Measurements from ENCODE around the gene CERS6.
"Not testable (repeated sequence)": the region's sequence is repeated elsewhere in the genome, so short reads cannot be mapped to it uniquely, and the experiment has no call there.

The CERS6 gene, protein sequence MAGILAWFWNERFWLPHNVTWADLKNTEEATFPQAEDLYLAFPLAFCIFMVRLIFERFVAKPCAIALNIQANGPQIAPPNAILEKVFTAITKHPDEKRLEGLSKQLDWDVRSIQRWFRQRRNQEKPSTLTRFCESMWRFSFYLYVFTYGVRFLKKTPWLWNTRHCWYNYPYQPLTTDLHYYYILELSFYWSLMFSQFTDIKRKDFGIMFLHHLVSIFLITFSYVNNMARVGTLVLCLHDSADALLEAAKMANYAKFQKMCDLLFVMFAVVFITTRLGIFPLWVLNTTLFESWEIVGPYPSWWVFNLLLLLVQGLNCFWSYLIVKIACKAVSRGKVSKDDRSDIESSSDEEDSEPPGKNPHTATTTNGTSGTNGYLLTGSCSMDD

GRCh38 chr2:168455645-168456520, at the start of gene CERS6:
Gene CERS6, plus strand, starts transcription at chr2:168456272. Its CDS starts 177 bp downstream, at chr2:168456449.
- peak; percentile 94 for DNase-seq

GRCh38 chr2:168412301-168412700, 43.8 kb upstream of the CERS6 start:
- not testable (repeated sequence) for DNase-seq

GRCh38 chr2:168413101-168413500, 43.0 kb upstream of the CERS6 start:
- DNase-seq, result not testable (repeated sequence)

DNA sequence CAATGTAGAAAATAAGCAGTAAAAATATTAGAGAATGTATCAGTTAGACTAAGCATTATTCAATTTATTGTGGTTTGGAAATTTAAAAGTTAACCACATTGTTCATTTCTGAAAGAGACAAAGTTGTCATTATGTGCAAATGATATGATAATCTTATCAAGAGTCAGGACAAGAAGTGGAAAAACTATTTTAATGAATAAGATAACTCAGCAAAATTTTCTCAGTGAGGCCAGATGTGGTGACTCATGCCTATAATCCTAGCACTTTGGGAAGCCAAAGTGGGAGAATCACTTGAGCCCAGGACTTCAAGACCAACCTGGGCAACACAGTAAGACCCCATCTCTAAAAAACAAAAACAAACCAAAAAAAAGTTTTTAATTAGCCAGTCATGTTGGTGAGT, 39.5 kb upstream of the CERS6 start:
- DNase-seq, result no peak

DNA sequence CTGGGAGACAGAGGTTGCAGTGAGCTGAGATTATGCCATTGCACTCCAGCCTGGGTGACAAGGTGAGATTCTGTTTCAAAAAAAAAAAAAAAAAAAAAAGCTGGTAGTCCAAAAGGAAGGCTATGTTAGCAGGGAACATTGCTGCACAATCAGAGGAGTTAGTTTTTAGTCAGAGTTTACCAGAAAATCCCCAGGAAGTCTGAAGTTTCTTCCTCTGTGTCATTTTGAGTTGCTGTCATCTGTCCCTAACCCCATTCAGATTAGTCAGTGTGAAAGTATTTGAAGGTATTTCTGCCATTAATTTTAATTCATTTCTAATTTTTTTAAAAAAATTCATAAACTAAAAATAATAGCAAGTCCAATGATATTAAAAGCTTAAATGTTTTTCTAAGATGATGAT, 33.5 kb upstream of the CERS6 start:
- DNase-seq, result no peak

DNA sequence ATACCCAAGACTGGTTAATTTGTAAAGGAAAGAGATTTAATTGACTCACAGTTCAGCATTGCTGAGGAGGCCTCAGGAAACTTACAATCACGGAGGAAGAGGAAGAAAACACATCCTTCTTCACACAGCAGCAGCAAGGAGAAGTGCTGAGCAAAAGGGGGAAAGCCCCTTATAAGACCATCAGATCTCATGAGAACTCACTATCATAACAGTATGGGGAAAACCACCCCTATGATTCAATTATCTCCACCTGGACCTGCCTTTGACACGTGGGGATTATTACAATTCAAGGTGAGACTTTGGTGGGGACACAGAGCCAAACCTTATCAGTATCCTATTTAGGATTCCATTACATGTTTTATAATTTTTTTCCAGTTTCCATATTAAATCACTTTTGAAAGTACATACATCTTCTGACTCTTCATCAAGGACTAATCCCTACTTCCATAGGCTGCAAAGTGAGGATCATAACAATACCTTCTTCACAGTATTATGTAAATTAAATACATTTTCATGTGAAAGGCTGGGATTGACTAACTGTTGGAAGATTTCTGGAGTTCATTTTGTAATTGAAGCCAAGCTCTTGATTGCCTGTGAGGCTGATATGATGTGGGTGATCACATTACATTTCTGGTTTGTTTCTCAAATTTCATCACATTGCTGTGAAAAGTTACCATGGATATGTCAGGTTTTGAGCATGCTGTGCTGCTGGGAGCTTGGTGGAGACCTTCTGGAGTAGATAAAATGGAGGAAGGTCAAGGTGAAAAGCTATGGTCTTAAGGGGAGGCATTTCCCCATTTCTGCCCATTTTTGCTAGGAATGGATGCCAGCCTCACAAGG, 31.7 kb upstream of the CERS6 start:
- DNase-seq, result no peak

DNA sequence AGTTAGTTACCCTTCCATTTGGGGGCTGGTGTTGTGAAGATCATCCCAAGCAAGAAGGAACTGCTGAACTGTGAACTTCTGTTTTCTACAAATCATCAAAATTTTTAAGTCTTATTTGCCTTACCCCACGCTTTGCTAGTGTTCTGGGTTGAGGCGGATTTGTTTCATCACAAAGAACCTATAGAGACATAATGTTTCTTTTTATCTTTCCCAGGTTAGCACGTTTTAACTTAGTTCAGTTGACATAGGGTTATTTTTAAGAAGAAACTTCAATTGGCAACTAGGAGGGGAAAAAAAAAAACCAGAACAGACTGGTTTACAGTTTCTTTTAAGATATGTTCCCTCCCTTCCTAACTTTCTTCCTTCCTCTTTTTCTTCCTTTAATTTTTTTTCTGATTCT, 31.1 kb upstream of the CERS6 start:
- no peak for DNase-seq

GRCh38 chr2:168426861-168427260, 29.2 kb upstream of the CERS6 start:
- no peak for DNase-seq

- DNase-seq, result no peak
These were observed 28.6 kb upstream of the CERS6 start for GRCh38 chr2:168427451-168427850.

DNA sequence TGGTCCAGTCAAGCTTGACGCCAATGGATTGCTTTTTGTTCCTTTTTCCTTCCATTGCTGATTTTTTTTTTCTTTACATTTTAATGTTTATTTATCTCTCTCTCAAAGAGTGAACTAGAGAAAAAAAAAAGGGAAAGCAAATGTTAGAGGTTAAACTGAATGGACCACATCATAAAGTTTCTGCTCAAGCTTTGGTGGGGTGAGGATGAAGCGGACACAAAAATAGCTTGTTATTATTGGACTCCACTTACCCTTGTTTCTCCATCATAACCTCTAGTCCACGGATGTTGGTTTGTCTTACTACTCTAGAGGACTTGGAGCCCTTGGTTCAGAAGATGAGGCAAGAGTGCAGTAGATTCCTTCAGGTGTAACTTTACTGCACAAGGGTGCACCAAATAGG, 27.6 kb upstream of the CERS6 start:
- no peak for DNase-seq

- DNase-seq, result no peak
These were observed 26.1 kb upstream of the CERS6 start for GRCh38 chr2:168429988-168430387.

DNA sequence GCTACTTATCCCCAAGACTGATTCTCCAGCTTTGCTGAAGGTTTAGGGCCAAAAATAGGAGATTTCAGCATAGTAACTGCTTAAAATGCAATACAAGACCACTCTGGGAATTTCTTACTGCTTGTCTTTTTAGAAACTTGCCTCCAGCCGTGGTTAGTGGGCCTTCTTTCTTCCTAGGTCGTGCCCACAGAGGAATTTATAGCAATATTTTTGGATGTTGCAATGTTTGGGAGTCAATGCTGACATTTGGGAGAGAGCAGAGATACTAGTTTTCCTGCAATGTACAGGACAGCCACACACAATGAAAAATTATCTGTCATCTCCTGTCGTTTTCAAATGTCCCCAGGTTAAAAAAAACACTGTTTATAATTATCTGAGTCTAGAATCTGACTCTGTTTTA, 25.6 kb upstream of the CERS6 start:
- no peak for DNase-seq

DNA sequence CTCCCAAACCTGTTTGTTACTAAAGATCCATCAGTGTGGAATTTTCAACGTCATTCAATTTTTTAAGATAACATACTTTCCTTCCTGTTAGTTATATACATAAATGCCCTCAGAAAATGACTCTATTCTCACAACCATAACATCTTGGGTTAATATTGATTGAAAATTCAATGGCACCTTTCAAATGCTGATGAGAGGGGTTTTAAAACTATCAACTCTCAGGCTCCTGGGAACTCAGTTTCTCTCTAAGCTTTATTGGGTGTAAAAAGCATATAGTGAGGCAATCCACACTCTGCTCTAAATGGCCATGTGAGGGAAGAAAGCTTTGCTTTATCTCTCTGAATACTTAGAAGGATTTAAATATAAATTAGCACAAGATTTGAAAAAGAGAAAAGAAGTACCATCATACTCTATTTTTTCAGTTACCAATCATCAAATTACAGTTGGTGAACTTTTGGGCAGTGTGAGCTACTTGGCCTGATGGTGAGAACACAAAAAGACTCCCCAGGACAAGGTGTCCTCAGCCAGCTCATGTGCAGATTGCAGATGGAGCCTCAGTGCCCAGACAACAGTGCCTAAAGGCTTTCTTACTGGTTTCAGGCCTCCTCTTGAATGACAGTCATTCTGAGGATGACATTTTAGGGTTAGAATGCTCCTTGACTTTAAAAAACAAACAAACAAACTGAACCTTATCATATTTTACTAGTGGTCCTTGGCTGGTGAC, 24.6 kb upstream of the CERS6 start:
- DNase-seq, result no peak

DNA sequence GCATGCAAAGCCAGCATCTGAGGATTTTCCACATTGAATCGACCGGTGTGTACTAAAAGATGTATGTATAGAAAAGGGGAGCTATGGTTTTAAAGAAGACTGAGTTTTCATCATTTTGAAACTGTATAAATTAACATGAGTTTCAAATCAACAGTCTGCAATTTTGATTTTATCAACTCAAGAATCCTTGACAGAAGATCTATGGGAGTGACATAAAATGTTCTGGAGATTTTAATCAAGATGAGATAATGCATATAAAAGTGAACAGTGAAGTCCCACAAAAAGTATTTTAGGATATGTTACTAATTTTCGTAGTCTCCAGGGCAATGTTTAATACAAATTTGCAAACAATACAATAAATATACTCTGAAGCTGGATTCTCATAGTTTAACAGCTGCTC, 24.0 kb upstream of the CERS6 start:
- no peak for DNase-seq

- DNase-seq, result no peak
These were observed 23.4 kb upstream of the CERS6 start for GRCh38 chr2:168432565-168433186.

GRCh38 chr2:168433527-168433926, 22.5 kb upstream of the CERS6 start:
- DNase-seq, result no peak

GRCh38 chr2:168434146-168434545, 21.9 kb upstream of the CERS6 start:
- peak; percentile 38 for DNase-seq

GRCh38 chr2:168436840-168437239, 19.2 kb upstream of the CERS6 start:
- no peak for DNase-seq

DNA sequence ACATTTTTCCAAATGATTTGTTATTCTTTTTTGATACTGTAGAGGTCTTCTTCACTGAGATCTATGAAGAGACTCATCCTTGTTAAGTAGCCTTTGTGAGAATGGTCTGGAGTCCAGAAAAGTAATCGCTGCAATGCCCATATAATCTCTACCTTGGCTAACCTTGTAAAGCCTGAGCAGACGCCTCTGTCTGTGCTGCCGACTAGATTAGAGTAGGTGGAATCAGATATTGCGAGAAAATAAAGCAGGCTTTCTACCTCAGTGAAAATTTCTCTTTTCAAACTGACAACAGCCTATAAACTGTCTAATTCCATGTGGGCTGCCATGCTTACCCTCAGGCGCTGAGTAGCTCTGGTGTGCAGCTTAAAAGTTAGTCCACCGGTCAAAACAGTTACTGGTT, 17.5 kb upstream of the CERS6 start:
- DNase-seq, result no peak

DNA sequence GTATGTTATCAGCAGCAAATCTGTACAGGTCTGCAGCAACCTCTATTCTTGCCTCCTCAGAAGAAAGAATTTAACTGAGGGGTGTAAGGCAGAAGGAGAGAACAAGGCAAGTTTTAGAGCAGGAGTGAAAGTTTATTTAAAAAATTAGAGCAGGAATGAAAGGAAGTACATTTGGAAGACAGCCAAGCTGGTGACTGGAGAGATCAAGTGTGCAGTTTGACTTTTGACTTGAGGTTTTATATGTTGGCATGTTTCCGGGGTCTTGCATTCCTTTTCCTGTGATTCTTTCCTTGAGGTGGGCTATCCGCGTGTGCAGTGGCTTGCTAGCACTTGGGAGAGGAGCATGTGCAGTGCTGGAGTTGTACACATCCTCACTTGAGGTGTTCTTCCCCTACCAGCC, 16.5 kb upstream of the CERS6 start:
- DNase-seq, result no peak

DNA sequence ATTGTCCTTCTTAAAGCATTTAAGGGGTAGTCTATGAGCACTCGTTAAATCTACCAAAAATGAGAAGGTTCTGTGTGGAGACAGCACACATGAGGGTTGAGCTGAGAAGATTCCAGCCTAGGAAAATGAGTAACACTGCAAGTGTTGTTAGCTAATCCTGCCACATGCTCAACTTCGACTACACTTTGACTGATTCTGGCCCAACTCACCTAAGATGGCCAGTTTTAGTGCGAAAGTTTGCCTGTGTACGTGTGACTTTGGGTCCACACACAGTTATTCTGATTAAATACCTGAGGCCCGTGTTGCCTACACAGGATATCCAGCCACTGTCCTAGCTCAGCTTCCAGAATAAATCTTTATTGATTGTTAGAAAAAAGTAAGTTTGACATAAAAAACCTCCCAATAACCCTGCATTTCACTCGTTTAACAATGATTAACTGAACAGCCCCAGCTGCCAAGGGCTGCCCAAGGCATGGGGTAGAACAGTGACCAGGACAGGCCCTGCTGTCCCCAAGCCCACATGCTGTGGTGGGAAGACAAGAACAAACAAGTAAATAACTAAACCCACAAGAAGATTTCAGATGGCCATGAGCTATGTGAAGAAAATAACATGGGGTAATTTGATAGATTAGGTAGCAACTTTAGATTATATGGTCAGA, 14.7 kb upstream of the CERS6 start:
- DNase-seq, result no peak

Measured in RPMI8226 (cell line).